GM20431 (cell line): ENCODE measurements around the gene KLKB1.

Experiments
- in situ Hi-C: fragments of 300-500 bp; cut with MseI, MboI; formaldehyde crosslinking; loops from one replicate; pipeline ENCODE4 v1.15.0; 2020; ENCODE audit warnings: low sequenced_read_pairs; ENCODE audit not compliant: unreplicated experiment

KLKB1 gene

GRCh38 chr4:186300659-186301390 lies 73.5 kb downstream of the KLKB1 start:
- in situ Hi-C loops: no loop called here

- in situ Hi-C loops: no loop called here
Measured at GRCh38 chr4:186304216-186304615, 76.9 kb downstream of the KLKB1 start.

- in situ Hi-C loops: no loop called here
Measured at GRCh38 chr4:186304866-186305505, 77.7 kb downstream of the KLKB1 start.

GRCh38 chr4:186307497-186307896 lies 80.2 kb downstream of the KLKB1 start:
- in situ Hi-C loops: no loop called here

GRCh38 chr4:186307916-186308315 lies 80.6 kb downstream of the KLKB1 start:
- in situ Hi-C loops: no loop called here
